ENCODE data around the gene PHF12. TPM values are rescaled to one million over a fixed set of nuclear protein-coding genes. Genes with fewer than 3 reads are reported as not detected.
A peak's percentile ranks its signal among the peaks of the same experiment; 100 is the strongest.

PHF12 gene
- total and polyA plus RNA-seq, 2 experiments from 2014 or later = 19.7 to 41.0 TPM

DNA sequence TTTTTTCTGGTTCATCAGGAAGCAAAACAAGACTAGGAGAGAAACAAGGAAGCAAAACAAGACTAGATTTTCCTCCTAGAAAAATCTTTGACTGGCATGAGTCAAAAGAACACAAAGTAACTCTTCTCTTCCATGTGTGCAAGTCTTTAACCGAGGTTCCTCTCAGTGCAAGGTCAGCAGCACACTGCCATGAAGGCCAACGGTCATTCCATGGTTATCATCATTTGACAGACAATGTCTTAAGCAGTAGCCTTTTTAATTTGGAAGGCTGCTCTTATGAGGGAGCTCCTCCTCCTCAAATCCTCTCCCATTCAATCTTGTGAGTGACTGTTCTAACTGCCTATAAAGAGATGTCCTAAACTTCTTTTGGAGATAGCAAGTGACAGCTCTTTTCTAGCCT is 33.0 kb downstream of the PHF12 start:
- Histone ChIP-seq H3K9me2 (ENCODE audit: insufficient read depth) (no peaks in the 10 kb centered on the region), H4K20me1 (replicated peaks; ENCODE audit: insufficient read depth) (peaks cover 23% of the 10 kb centered on the region), H3K27ac (ENCODE audit: low read depth) (0 out of 2 replicates have a peak overlapping the region, but pooled peaks have one; percentile 55), H3F3A (replicated peaks; ENCODE audit: low read depth) (peaks cover 66% of the 10 kb centered on the region), H3K4me2 (no peak overlapping the region), H3K79me2 (replicated peaks; ENCODE audit: insufficient read depth) (peaks cover 23% of the 10 kb centered on the region), H3K4me1 (ENCODE audit: insufficient read depth) (no peaks in the 10 kb centered on the region), H3K4me3 (no peak overlapping the region), H3K27me3 (ENCODE audit: insufficient read depth) (no peaks in the 10 kb centered on the region), H2AFZ (no peak overlapping the region), H3K36me3 (ENCODE audit: insufficient read depth) (peaks cover 81% of the 10 kb centered on the region)
- Mint-ChIP-seq H3K27ac (no peak overlapping the region), H3K4me3 (no peak overlapping the region), H3K27me3 (ENCODE audit: insufficient read depth, low read depth, poor library complexity) (peaks cover 3% of the 10 kb centered on the region), H3K9me3 (no peaks in the 10 kb centered on the region), H3K36me3 (ENCODE audit: low read depth) (peaks cover 95% of the 10 kb centered on the region), H3K4me1 (no peaks in the 10 kb centered on the region)
- no peak for ATAC-seq
- TF ChIP-seq POLR2AphosphoS5 (IDR thresholded peaks at IDR 0.05; ENCODE audit: low read depth) = no peak
- TF ChIP-seq JUNB (IDR thresholded peaks at IDR 0.05; ENCODE audit: unreplicated experiment) = no peak
- TF ChIP-seq ZNF114 (CRISPR knock-in tag; IDR thresholded peaks at IDR 0.05) = no peak
- no peak for TF ChIP-seq CTCF (conservative IDR thresholded peaks at IDR 0.05; ENCODE audit: low read depth in 2 of 2)
- TF ChIP-seq ZNF331 (CRISPR knock-in tag; IDR thresholded peaks at IDR 0.05; ENCODE audit: low read depth) = no peak
- no peak for TF ChIP-seq ZNF462 (CRISPR knock-in tag; IDR thresholded peaks at IDR 0.05)
- no peak for TF ChIP-seq EZH2 (IDR thresholded peaks at IDR 0.05; ENCODE audit: low read depth, unreplicated experiment)
- no peak for TF ChIP-seq CREB1 (CRISPR knock-in tag; IDR thresholded peaks at IDR 0.05; ENCODE audit: low read depth)
- no peak for TF ChIP-seq EZH2phosphoT487 (IDR thresholded peaks at IDR 0.05; ENCODE audit: unreplicated experiment)
- TF ChIP-seq, protein P1, sequence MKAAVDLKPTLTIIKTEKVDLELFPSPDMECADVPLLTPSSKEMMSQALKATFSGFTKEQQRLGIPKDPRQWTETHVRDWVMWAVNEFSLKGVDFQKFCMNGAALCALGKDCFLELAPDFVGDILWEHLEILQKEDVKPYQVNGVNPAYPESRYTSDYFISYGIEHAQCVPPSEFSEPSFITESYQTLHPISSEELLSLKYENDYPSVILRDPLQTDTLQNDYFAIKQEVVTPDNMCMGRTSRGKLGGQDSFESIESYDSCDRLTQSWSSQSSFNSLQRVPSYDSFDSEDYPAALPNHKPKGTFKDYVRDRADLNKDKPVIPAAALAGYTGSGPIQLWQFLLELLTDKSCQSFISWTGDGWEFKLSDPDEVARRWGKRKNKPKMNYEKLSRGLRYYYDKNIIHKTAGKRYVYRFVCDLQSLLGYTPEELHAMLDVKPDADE (IDR thresholded peaks at IDR 0.05) = no peak
- TF ChIP-seq STAT1 (IDR thresholded peaks at IDR 0.05; ENCODE audit: unreplicated experiment) = no peak
- TF ChIP-seq NANOG (IDR thresholded peaks at IDR 0.05; ENCODE audit: borderline replicate concordance) = no peak
- TF ChIP-seq, protein P2, sequence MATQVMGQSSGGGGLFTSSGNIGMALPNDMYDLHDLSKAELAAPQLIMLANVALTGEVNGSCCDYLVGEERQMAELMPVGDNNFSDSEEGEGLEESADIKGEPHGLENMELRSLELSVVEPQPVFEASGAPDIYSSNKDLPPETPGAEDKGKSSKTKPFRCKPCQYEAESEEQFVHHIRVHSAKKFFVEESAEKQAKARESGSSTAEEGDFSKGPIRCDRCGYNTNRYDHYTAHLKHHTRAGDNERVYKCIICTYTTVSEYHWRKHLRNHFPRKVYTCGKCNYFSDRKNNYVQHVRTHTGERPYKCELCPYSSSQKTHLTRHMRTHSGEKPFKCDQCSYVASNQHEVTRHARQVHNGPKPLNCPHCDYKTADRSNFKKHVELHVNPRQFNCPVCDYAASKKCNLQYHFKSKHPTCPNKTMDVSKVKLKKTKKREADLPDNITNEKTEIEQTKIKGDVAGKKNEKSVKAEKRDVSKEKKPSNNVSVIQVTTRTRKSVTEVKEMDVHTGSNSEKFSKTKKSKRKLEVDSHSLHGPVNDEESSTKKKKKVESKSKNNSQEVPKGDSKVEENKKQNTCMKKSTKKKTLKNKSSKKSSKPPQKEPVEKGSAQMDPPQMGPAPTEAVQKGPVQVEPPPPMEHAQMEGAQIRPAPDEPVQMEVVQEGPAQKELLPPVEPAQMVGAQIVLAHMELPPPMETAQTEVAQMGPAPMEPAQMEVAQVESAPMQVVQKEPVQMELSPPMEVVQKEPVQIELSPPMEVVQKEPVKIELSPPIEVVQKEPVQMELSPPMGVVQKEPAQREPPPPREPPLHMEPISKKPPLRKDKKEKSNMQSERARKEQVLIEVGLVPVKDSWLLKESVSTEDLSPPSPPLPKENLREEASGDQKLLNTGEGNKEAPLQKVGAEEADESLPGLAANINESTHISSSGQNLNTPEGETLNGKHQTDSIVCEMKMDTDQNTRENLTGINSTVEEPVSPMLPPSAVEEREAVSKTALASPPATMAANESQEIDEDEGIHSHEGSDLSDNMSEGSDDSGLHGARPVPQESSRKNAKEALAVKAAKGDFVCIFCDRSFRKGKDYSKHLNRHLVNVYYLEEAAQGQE (IDR thresholded peaks at IDR 0.05; ENCODE audit: unreplicated experiment) = no peak
- no peak for DNase-seq (ENCODE audit: low spot score)

Data from GM23338 (cell line).